ENCODE data around the gene CTSO. TPM values are rescaled to one million over a fixed set of nuclear protein-coding genes. Genes with fewer than 3 reads are reported as not detected.
"Not testable (repeated sequence)": the region's sequence is repeated elsewhere in the genome, so short reads cannot be mapped to it uniquely, and the experiment has no call there.

The CTSO gene
- total and polyA plus RNA-seq, 2 experiments from 2014 or later = 0.44 to 0.83 TPM

- Histone ChIP-seq H2AFZ (peak overlapping the region; percentile 26; the same call in 1 of the 2 replicates), H3K27ac (ENCODE audit: low read depth) (no peak overlapping the region), H3K4me1 (ENCODE audit: insufficient read depth) (peaks cover 22% of the 10 kb centered on the region), H3K36me3 (ENCODE audit: insufficient read depth) (no peaks in the 10 kb centered on the region), H3F3A (replicated peaks; ENCODE audit: low read depth) (no peaks in the 10 kb centered on the region), H3K4me3 (no peak overlapping the region), H3K79me2 (replicated peaks; ENCODE audit: insufficient read depth) (no peaks in the 10 kb centered on the region), H3K27me3 (ENCODE audit: insufficient read depth) (no peaks in the 10 kb centered on the region), H3K4me2 (peak overlapping the region; percentile 11), H3K9me2 (ENCODE audit: insufficient read depth) (no peaks in the 10 kb centered on the region), H4K20me1 (replicated peaks; ENCODE audit: insufficient read depth) (no peaks in the 10 kb centered on the region)
- no peak for DNase-seq (ENCODE audit: low spot score)
- no peak for ATAC-seq
- no peak for TF ChIP-seq ETS1 (IDR thresholded peaks at IDR 0.05)
- no peak for TF ChIP-seq EZH2 (IDR thresholded peaks at IDR 0.05; ENCODE audit: low read depth, unreplicated experiment)
- no peak for TF ChIP-seq STAT1 (IDR thresholded peaks at IDR 0.05; ENCODE audit: unreplicated experiment)
- no peak for TF ChIP-seq POLR2AphosphoS5 (IDR thresholded peaks at IDR 0.05; ENCODE audit: low read depth)
- no peak for TF ChIP-seq ZNF114 (CRISPR knock-in tag; IDR thresholded peaks at IDR 0.05)
- TF ChIP-seq REST (IDR thresholded peaks at IDR 0.05; ENCODE audit: unreplicated experiment) = no peak
- TF ChIP-seq EZH2phosphoT487 (IDR thresholded peaks at IDR 0.05; ENCODE audit: unreplicated experiment) = no peak
- no peak for TF ChIP-seq ZNF331 (CRISPR knock-in tag; IDR thresholded peaks at IDR 0.05; ENCODE audit: low read depth)
- Mint-ChIP-seq H3K36me3 (ENCODE audit: low read depth) (peaks cover 13% of the 10 kb centered on the region; the same call in 2 of the 3 replicates), H3K27me3 (ENCODE audit: insufficient read depth, low read depth, poor library complexity) (no peaks in the 10 kb centered on the region), H3K4me3 (no peak overlapping the region), H3K9me3 (peaks cover 23% of the 10 kb centered on the region), H3K4me1 (peaks cover 26% of the 10 kb centered on the region), H3K27ac (no peak overlapping the region)
These were observed 53.8 kb downstream of the CTSO start for GRCh38 chr4:155899891-155900290.

- peaks cover 15% of the 10 kb centered on the region for H3K4me1 Mint-ChIP-seq
- not testable (repeated sequence) for H3K36me3 ChIP-seq (ENCODE audit: insufficient read depth); H3K9me2 ChIP-seq (ENCODE audit: insufficient read depth); DNase-seq (ENCODE audit: low spot score); ATAC-seq; H3K79me2 ChIP-seq (replicated peaks; ENCODE audit: insufficient read depth); H2AFZ ChIP-seq; H3K4me3 ChIP-seq; H3K4me3 Mint-ChIP-seq; H3F3A ChIP-seq (replicated peaks; ENCODE audit: low read depth); H3K27ac Mint-ChIP-seq; H3K27me3 ChIP-seq (ENCODE audit: insufficient read depth); H3K27ac ChIP-seq (ENCODE audit: low read depth); H3K4me2 ChIP-seq; H4K20me1 ChIP-seq (replicated peaks; ENCODE audit: insufficient read depth); H3K27me3 Mint-ChIP-seq (ENCODE audit: insufficient read depth, low read depth, poor library complexity)
- H3K36me3 Mint-ChIP-seq (ENCODE audit: low read depth) = peaks cover 13% of the 10 kb centered on the region; the same call in 2 of the 3 replicates
- H3K4me1 ChIP-seq (ENCODE audit: insufficient read depth) = peaks cover 14% of the 10 kb centered on the region
- H3K9me3 Mint-ChIP-seq = peaks cover 26% of the 10 kb centered on the region
These were observed 55.3 kb downstream of the CTSO start for GRCh38 chr4:155898371-155898770.

All from GM23338 (cell line).